HepG2 (cell line): ENCODE data around the gene GNG4. TPM values are rescaled to one million over a fixed set of nuclear protein-coding genes. Genes with fewer than 3 reads are reported as not detected.

Experiments
- ARID3A ChIP-seq: IDR thresholded peaks from 2 replicates; pipeline ENCODE4 v1.6.1; 2012; ENCODE audit warnings: low read depth, low read length, improper control_type of control experiment
- BCL6 ChIP-seq: IDR thresholded peaks from 2 replicates; pipeline ENCODE4 v1.6.1; 2016; ENCODE audit warnings: missing genetic modification reagents, missing compliant biosample characterization
- BHLHE40 ChIP-seq: IDR thresholded peaks from 2 replicates; pipeline ENCODE4 v1.6.1; 2011; ENCODE audit warnings: low read length, improper control_type of control experiment
- ETS1 ChIP-seq: sonication (generic); formaldehyde crosslinking; IDR thresholded peaks from 2 replicates; pipeline ENCODE4 v1.4.0; 2020; ENCODE audit warnings: missing genetic modification reagents
- HMGA1 ChIP-seq: sonication (generic); formaldehyde crosslinking; conservative IDR thresholded peaks from 2 replicates; pipeline ENCODE4 v1.4.0; 2020; ENCODE audit warnings: missing genetic modification reagents
- HNRNPH1 ChIP-seq: fragments of 200-400 bp; formaldehyde crosslinking; optimal IDR thresholded peaks from 2 replicates; pipeline ENCODE3; 2017; ENCODE audit warnings: mild to moderate bottlenecking, low read depth, low read length
- HOXA7 ChIP-seq: sonication (generic); formaldehyde crosslinking; IDR thresholded peaks from 2 replicates; pipeline ENCODE4 v1.8.1; 2022; ENCODE audit warnings: mild to moderate bottlenecking, missing genetic modification reagents, moderate library complexity
- IRX3 ChIP-seq: sonication (generic); formaldehyde crosslinking; IDR thresholded peaks from 2 replicates; pipeline ENCODE4 v1.8.1; 2023; ENCODE audit warnings: mild to moderate bottlenecking, low read depth, missing genetic modification reagents, borderline replicate concordance
- MED8 ChIP-seq: sonication (generic); formaldehyde crosslinking; IDR thresholded peaks from 2 replicates; pipeline ENCODE4 v1.8.1; 2023; ENCODE audit warnings: mild to moderate bottlenecking, missing genetic modification reagents; ENCODE audit not compliant: insufficient replicate concordance
- MIER2 ChIP-seq: IDR thresholded peaks from 2 replicates; pipeline ENCODE4 v1.6.1; 2016; ENCODE audit warnings: missing biosample characterization, missing genetic modification reagents
- NFE2 ChIP-seq: sonication (generic); formaldehyde crosslinking; IDR thresholded peaks from 2 replicates; pipeline ENCODE4 v1.4.0; 2020; ENCODE audit warnings: missing genetic modification reagents
- NONO ChIP-seq, 2 experiments: fragments of 450-650 bp in 1 of 2; sonication (generic) in 1 of 2; formaldehyde crosslinking in 1 of 2; IDR thresholded peaks in 1 of 2; conservative IDR thresholded peaks in 1 of 2; 2 replicates each; pipeline versions ENCODE4 v1.6.1 to v1.8.0; 2017 to 2022; ENCODE audit warnings: mild to moderate bottlenecking in 1 of 2, missing genetic modification reagents in 1 of 2, moderate library complexity in 1 of 2
- NR2F1 ChIP-seq, 2 experiments: fragments of 450-650 bp in 1 of 2; formaldehyde crosslinking in 1 of 2; IDR thresholded peaks; 2 replicates each; pipeline versions ENCODE4 v1.5.0 to v1.6.1; 2016 to 2020; ENCODE audit warnings: mild to moderate bottlenecking in 1 of 2, missing compliant biosample characterization in 1 of 2, missing genetic modification reagents in 1 of 2, moderate library complexity in 1 of 2
- PTBP1 ChIP-seq: fragments of 200-400 bp; formaldehyde crosslinking; IDR thresholded peaks from 2 replicates; pipeline ENCODE4 v1.6.1; 2018; ENCODE audit warnings: low read length, low read depth; ENCODE audit not compliant: poor library complexity, severe bottlenecking
- SMC3 ChIP-seq: IDR thresholded peaks from 2 replicates; pipeline ENCODE4 v1.6.1; 2011; ENCODE audit warnings: low read length, improper control_type of control experiment
- TBP ChIP-seq: sonication (generic); formaldehyde crosslinking; IDR thresholded peaks from 2 replicates; pipeline ENCODE4 v1.5.0; 2020; ENCODE audit warnings: missing genetic modification reagents
- TSC22D2 ChIP-seq: sonication (generic); formaldehyde crosslinking; IDR thresholded peaks from 2 replicates; pipeline ENCODE4 v1.5.1; 2020; ENCODE audit warnings: missing genetic modification reagents, mild to moderate bottlenecking, borderline replicate concordance
- ZBTB39 ChIP-seq: sonication (generic); formaldehyde crosslinking; IDR thresholded peaks from 2 replicates; pipeline ENCODE4 v1.5.0; 2020; ENCODE audit warnings: missing genetic modification reagents
- ZNF20 ChIP-seq: sonication (generic); formaldehyde crosslinking; IDR thresholded peaks from 2 replicates; pipeline ENCODE4 v1.4.0; 2020; ENCODE audit warnings: mild to moderate bottlenecking, moderate library complexity, missing genetic modification reagents
- ZNF225 ChIP-seq: sonication (generic); formaldehyde crosslinking; IDR thresholded peaks from 2 replicates; pipeline ENCODE4 v1.4.0; 2020; ENCODE audit warnings: mild to moderate bottlenecking, missing genetic modification reagents
- ZNF615 ChIP-seq: sonication (generic); formaldehyde crosslinking; IDR thresholded peaks from 2 replicates; pipeline ENCODE4 v1.5.0; 2020; ENCODE audit warnings: mild to moderate bottlenecking, missing genetic modification reagents, borderline replicate concordance
- ZSCAN20 ChIP-seq: sonication (generic); formaldehyde crosslinking; IDR thresholded peaks from 2 replicates; pipeline ENCODE4 v1.4.0; 2020; ENCODE audit warnings: missing genetic modification reagents, mild to moderate bottlenecking, borderline replicate concordance
- polyA plus RNA-seq, 8 experiments: library from polyadenylated mRNA; depleted of rRNA in 3 of 8; stranded (reverse) in 7 of 8; unstranded in 1 of 8; fragments of >200 nt; fragmentation: Illumina TruSeq in 4 of 8; extraction: Trizol in 4 of 8; gene quantifications; 2 replicates each; pipeline versions ENCODE4 v1.2.1 to v1.2.3, GENCODE V29; 2011 to 2016; ENCODE audit warnings: low read depth in 4 of 8, missing spikeins in 1 of 8, mixed read lengths in 1 of 8; ENCODE audit not compliant: insufficient read depth in 1 of 8
- total RNA-seq, 5 experiments: library from RNA; depleted of rRNA; stranded (reverse); fragments of >200 nt; fragmentation: Illumina TruSeq; extraction: Trizol; gene quantifications; 2 replicates each; pipeline ENCODE4 v1.2.3, GENCODE V29; 2016; ENCODE audit warnings: low read depth in 1 of 5
- TF ChIP-seq, protein P1 (sequence below): IDR thresholded peaks from 2 replicates; pipeline ENCODE4 v1.6.1; 2016
- TF ChIP-seq, protein P2 (sequence below): IDR thresholded peaks from 2 replicates; pipeline ENCODE4 v1.6.1; 2016; ENCODE audit warnings: missing genetic modification reagents, missing compliant biosample characterization

Gene GNG4
- total and polyA plus RNA-seq, 2 of the 13 experiments (the other 11 are each of a cell fraction or from before 2014, with no cell fraction given): 27.1 to 69.5 TPM

- TF ChIP-seq, protein P1, sequence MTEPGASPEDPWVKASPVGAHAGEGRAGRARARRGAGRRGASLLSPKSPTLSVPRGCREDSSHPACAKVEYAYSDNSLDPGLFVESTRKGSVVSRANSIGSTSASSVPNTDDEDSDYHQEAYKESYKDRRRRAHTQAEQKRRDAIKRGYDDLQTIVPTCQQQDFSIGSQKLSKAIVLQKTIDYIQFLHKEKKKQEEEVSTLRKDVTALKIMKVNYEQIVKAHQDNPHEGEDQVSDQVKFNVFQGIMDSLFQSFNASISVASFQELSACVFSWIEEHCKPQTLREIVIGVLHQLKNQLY (CRISPR knock-in tag): peak; percentile 95
- TF ChIP-seq IRX3 (CRISPR knock-in tag) (no peak; the same call in 1 of the 2 replicates), BCL6 (peak; percentile 76), BHLHE40 (peak; percentile 97), MED8 (CRISPR knock-in tag) (peak; percentile 52), TSC22D2 (CRISPR knock-in tag) (peak; percentile 68; the same call in 1 of the 2 replicates), ZNF20 (CRISPR knock-in tag) (peak; percentile 83; the same call in 1 of the 2 replicates), SMC3 (no peak), PTBP1 (no peak), HNRNPH1 (no peak), HOXA7 (CRISPR knock-in tag) (no peak), ARID3A (no peak), HMGA1 (CRISPR knock-in tag) (no peak), ZBTB39 (CRISPR knock-in tag) (no peak), NR2F1 (CRISPR knock-in tag; IDR thresholded peaks at IDR 0.05) (0 out of 4 replicates have a peak, but pooled peaks have one; percentile 22 to 56), MIER2 (CRISPR knock-in tag) (no peak), TBP (CRISPR knock-in tag) (no peak), ZNF225 (CRISPR knock-in tag) (no peak), ZSCAN20 (CRISPR knock-in tag) (no peak; the same call in 1 of the 2 replicates), NFE2 (CRISPR knock-in tag) (no peak), ETS1 (CRISPR knock-in tag) (no peak), ZNF615 (no peak), NONO (IDR thresholded peaks at IDR 0.05) (no peak), NONO (CRISPR knock-in tag; conservative IDR thresholded peaks at IDR 0.05) (peak; percentile 86)
- TF ChIP-seq, protein P2, sequence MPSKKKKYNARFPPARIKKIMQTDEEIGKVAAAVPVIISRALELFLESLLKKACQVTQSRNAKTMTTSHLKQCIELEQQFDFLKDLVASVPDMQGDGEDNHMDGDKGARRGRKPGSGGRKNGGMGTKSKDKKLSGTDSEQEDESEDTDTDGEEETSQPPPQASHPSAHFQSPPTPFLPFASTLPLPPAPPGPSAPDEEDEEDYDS (CRISPR knock-in tag): peak; percentile 87
Observed at GRCh38 chr1:235650341-235651169, 971 bp upstream of the GNG4 start (continued).
